HG03457 (cell line): ENCODE data around the gene LPIN2.
"Not testable (repeated sequence)": the region's sequence is repeated elsewhere in the genome, so short reads cannot be mapped to it uniquely, and the experiment has no call there.

Experiments used
- ATAC-seq: cut with Tn5 transposase; IDR thresholded peaks from one replicate; pipeline ENCODE4 v1.9.1; 2021; ENCODE audit warnings: moderate number of reproducible peaks; ENCODE audit not compliant: unreplicated experiment

The LPIN2 gene

GRCh38 chr18:3013024-3013804 lies at the start of gene LPIN2:
Gene LPIN2 (minus strand): TSS chr18:3013144. CDS start chr18:2960840, 52,304 bp downstream.
- ATAC-seq = peak; percentile 71

GRCh38 chr18:3061581-3062312 lies 48.8 kb upstream of the LPIN2 start:
- no peak for ATAC-seq

- no peak for ATAC-seq
Observed at GRCh38 chr18:3060667-3061580, 48.0 kb upstream of the LPIN2 start.

- no peak for ATAC-seq
Observed at GRCh38 chr18:3059272-3059671, 46.3 kb upstream of the LPIN2 start.

GRCh38 chr18:3058328-3059191 lies 45.6 kb upstream of the LPIN2 start:
- ATAC-seq = no peak

GRCh38 chr18:3057526-3057925 lies 44.6 kb upstream of the LPIN2 start:
- ATAC-seq = no peak

GRCh38 chr18:3056311-3056710 lies 43.4 kb upstream of the LPIN2 start:
- ATAC-seq = no peak

- no peak for ATAC-seq
Observed at GRCh38 chr18:3055816-3056215, 42.9 kb upstream of the LPIN2 start.

- ATAC-seq = no peak
Observed at GRCh38 chr18:3055186-3055728, 42.3 kb upstream of the LPIN2 start.

- no peak for ATAC-seq
Observed at GRCh38 chr18:3054780-3055179, 41.8 kb upstream of the LPIN2 start.

- no peak for ATAC-seq
Observed at GRCh38 chr18:3054214-3054613, 41.3 kb upstream of the LPIN2 start.

- no peak for ATAC-seq
Observed at GRCh38 chr18:3053081-3053480, 40.1 kb upstream of the LPIN2 start.

GRCh38 chr18:3052411-3052758 lies 39.4 kb upstream of the LPIN2 start:
- ATAC-seq = no peak

- ATAC-seq = no peak
Observed at GRCh38 chr18:3051718-3052410, 38.9 kb upstream of the LPIN2 start.

- not testable (repeated sequence) for ATAC-seq
Observed at GRCh38 chr18:3049897-3050454, 37.0 kb upstream of the LPIN2 start.

GRCh38 chr18:3048820-3049349 lies 35.9 kb upstream of the LPIN2 start:
- ATAC-seq = no peak

GRCh38 chr18:3048121-3048520 lies 35.2 kb upstream of the LPIN2 start:
- ATAC-seq = no peak

- no peak for ATAC-seq
Observed at GRCh38 chr18:3046216-3046808, 33.4 kb upstream of the LPIN2 start.
